ENCODE measurements around the gene UBIAD1. TPM values are rescaled to one million over a fixed set of nuclear protein-coding genes. Genes with fewer than 3 reads are reported as not detected.
A peak's percentile ranks its signal among the peaks of the same experiment; 100 is the strongest.

Gene UBIAD1
- total and polyA plus RNA-seq, 9 of the 15 experiments (the other 6 are each of a cell fraction or from before 2014, with no cell fraction given) = 6.2 to 34.3 (median 22.3) TPM

DNA sequence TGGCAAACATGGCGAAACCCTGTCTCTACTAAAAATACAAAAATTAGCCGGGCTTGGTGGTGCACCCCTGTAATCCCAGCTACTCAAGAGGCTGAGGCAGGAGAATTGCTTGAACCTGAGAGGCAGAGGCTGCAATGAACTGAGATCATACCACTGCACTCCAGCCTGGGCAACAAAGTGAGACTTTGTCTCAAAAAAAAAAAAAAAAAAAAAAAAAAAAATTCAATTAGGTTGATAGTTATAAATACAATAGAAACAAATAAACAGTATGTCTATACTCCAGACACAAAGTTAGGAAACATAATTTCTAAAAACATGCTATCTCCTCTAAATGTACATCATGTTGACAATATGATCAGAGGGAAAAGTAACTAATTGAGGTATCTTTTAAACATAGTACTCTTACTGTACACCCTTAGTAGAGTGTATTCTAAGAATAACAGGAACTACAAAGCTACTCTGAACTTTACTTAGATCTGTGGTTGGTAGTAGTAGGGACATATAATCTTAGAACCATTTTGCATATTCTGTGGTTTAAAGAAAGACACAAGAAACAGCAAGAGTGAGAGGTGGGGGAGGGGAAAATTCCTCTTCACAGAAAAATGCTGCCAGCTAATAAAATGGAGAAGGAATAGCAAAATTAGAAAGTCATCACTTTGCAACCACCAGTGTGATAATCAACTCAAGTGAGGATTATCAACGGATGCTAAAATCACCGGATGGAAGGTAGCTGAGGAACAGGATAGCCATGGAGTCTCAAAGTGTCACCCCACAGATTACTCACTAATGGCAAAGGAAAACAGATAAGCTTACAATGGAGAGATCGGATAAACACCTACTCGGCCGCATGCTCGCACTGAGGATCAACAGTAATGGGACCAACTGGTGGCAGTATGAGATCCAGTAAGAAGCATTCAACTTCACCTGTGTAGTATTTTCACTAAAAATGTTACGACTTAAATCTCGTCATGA lies 45.6 kb upstream of the UBIAD1 start (continued):
- TF ChIP-seq, protein P1, sequence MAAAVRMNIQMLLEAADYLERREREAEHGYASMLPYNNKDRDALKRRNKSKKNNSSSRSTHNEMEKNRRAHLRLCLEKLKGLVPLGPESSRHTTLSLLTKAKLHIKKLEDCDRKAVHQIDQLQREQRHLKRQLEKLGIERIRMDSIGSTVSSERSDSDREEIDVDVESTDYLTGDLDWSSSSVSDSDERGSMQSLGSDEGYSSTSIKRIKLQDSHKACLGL (CRISPR knock-in tag; IDR thresholded peaks at IDR 0.05; ENCODE audit: borderline replicate concordance, poor library complexity, severe bottlenecking) = no peak
- TF ChIP-seq KDM1A (IDR thresholded peaks at IDR 0.05) (0 out of 4 replicates have a peak, but pooled peaks of 1 of the 2 experiments have one; percentile 5), ZNF274 (IDR thresholded peaks at IDR 0.05; ENCODE audit: borderline replicate concordance, low read depth, low read length) (no peak), RAD21 (CRISPR knock-in tag; conservative IDR thresholded peaks at IDR 0.05 in 1 of 2, IDR thresholded peaks at IDR 0.05 in 1 of 2) (no peak), ZFPM2 (CRISPR knock-in tag; IDR thresholded peaks at IDR 0.05) (no peak), ZNF431 (CRISPR knock-in tag; IDR thresholded peaks at IDR 0.05) (no peak), ETV5 (CRISPR knock-in tag; IDR thresholded peaks at IDR 0.05; ENCODE audit: low read depth) (0 out of 2 replicates have a peak, but pooled peaks have one; percentile 31), ZBTB1 (CRISPR knock-in tag; IDR thresholded peaks at IDR 0.05; ENCODE audit: borderline replicate concordance, low read depth) (no peak), KHSRP (IDR thresholded peaks at IDR 0.05) (no peak), ETV1 (tag; conservative IDR thresholded peaks at IDR 0.05; ENCODE audit: low read depth) (no peak), ZNF408 (CRISPR knock-in tag; IDR thresholded peaks at IDR 0.05; ENCODE audit: low read depth) (no peak), MXI1 (IDR thresholded peaks at IDR 0.05; ENCODE audit: low read depth, low read length) (no peak), SMARCA4 (IDR thresholded peaks at IDR 0.05) (0 out of 2 replicates have a peak, but pooled peaks have one; percentile 39), MAFF (IDR thresholded peaks at IDR 0.05; ENCODE audit: low read length) (no peak), NFE2 (IDR thresholded peaks at IDR 0.05; ENCODE audit: low read depth) (peak; percentile 10; the same call in 1 of the 2 replicates)
- TF ChIP-seq, protein P2, sequence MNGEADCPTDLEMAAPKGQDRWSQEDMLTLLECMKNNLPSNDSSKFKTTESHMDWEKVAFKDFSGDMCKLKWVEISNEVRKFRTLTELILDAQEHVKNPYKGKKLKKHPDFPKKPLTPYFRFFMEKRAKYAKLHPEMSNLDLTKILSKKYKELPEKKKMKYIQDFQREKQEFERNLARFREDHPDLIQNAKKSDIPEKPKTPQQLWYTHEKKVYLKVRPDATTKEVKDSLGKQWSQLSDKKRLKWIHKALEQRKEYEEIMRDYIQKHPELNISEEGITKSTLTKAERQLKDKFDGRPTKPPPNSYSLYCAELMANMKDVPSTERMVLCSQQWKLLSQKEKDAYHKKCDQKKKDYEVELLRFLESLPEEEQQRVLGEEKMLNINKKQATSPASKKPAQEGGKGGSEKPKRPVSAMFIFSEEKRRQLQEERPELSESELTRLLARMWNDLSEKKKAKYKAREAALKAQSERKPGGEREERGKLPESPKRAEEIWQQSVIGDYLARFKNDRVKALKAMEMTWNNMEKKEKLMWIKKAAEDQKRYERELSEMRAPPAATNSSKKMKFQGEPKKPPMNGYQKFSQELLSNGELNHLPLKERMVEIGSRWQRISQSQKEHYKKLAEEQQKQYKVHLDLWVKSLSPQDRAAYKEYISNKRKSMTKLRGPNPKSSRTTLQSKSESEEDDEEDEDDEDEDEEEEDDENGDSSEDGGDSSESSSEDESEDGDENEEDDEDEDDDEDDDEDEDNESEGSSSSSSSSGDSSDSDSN (IDR thresholded peaks at IDR 0.05; ENCODE audit: borderline replicate concordance in 1 of 2, low read depth in 2 of 2, low read length in 2 of 2) = no peak
